ENCODE measurements around the gene EPHA7. TPM values are rescaled to one million over a fixed set of nuclear protein-coding genes. Genes with fewer than 3 reads are reported as not detected.

Gene EPHA7
- total and polyA plus RNA-seq, 2 of the 4 experiments (the other 2 are of a cell fraction): not detected

DNA sequence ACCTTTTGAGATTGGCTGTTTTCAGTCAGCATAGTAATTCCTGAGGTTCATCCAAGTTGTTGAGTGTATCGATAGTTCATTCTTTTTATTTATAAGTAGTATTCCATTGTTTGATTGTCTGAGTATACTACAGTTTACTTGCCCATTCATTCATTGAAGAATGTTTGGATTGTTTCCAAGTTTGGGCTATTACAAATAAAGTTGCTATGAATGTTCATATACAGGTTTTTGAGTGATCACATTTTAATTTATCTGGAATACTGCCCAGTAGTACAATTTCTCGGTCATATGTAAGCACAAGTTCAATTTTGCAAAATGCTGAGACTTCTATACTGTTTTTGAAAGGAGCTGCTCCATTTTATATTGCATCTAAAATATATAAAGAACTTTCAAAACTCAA is 14.2 kb upstream of the EPHA7 start:
- Histone ChIP-seq H2AK5ac (ENCODE audit: low read depth, low read length) (no peak overlapping the region), H3K56ac (ENCODE audit: extremely low read depth, insufficient read depth, low read length) (no peak overlapping the region), H4K5ac (ENCODE audit: low read depth, low read length) (no peak overlapping the region), H3K27me3 (ENCODE audit: control insufficient read depth, insufficient read depth, low read length) (no peaks in the 10 kb centered on the region), H3K9me3 (ENCODE audit: control insufficient read depth, insufficient read depth, low read length) (no peaks in the 10 kb centered on the region), H4K8ac (ENCODE audit: low read depth in 2 of 2, low read length in 2 of 2) (no peak overlapping the region), H3K9me1 (ENCODE audit: insufficient read depth, low read length) (no peaks in the 10 kb centered on the region), H3K18ac (ENCODE audit: low read depth, low read length) (no peak overlapping the region), H3K23ac (ENCODE audit: low read depth, low read length) (no peak overlapping the region), H3K14ac (replicated peaks; ENCODE audit: low read depth, low read length) (no peak overlapping the region), H4K20me1 (ENCODE audit: insufficient read depth, low read length) (no peaks in the 10 kb centered on the region), H2AK9ac (replicated peaks; ENCODE audit: low read depth, low read length, poor library complexity) (no peak overlapping the region), H3K4me2 (ENCODE audit: low read depth, low read length) (no peak overlapping the region), H2AFZ (replicated peaks; ENCODE audit: low read length, poor library complexity) (no peak overlapping the region), H2BK120ac (ENCODE audit: low read depth, low read length) (no peak overlapping the region), H2BK15ac (ENCODE audit: low read depth, low read length) (no peak overlapping the region), H4K91ac (ENCODE audit: insufficient read depth, low read depth, low read length) (no peak overlapping the region), H3K4me3 (ENCODE audit: insufficient read depth, low read depth, low read length) (no peak overlapping the region), H3K4ac (ENCODE audit: low read depth, low read length) (no peak overlapping the region), H3K9ac (ENCODE audit: low read depth, low read length) (no peak overlapping the region), H3K4me1 (ENCODE audit: control insufficient read depth, insufficient read depth, low read length) (no peaks in the 10 kb centered on the region), H3K27ac (ENCODE audit: insufficient read depth, low read length) (no peak overlapping the region), H2BK5ac (ENCODE audit: low read depth, low read length, poor library complexity, severe bottlenecking) (no peak overlapping the region), H3K79me1 (ENCODE audit: low read depth in 1 of 2, low read length in 2 of 2) (no peaks in the 10 kb centered on the region), H3K36me3 (ENCODE audit: control insufficient read depth, insufficient read depth, low read length) (no peaks in the 10 kb centered on the region), H2BK20ac (ENCODE audit: low read depth, low read length) (no peak overlapping the region)
- ChIA-PET POLR2A (ENCODE audit: unreplicated experiment) (no interaction called here), CTCF (interaction anchor here (1.0 kb wide), 1 partner anchor 9 kb away, joined by 3 read pairs; no protein-coding TSS in a partner anchor)
- TF ChIP-seq BHLHE40 (IDR thresholded peaks at IDR 0.05; ENCODE audit: low read depth, low read length): no peak
- no peak for TF ChIP-seq FOS (IDR thresholded peaks at IDR 0.05; ENCODE audit: low read depth, low read length)
- TF ChIP-seq MAZ (IDR thresholded peaks at IDR 0.05; ENCODE audit: borderline replicate concordance, low read depth, low read length): no peak
- no peak for TF ChIP-seq RAD21 (IDR thresholded peaks at IDR 0.05; ENCODE audit: low read length)
- no peak for TF ChIP-seq RFX5 (IDR thresholded peaks at IDR 0.05; ENCODE audit: low read depth, low read length)
- no peak for TF ChIP-seq CEBPB (IDR thresholded peaks at IDR 0.05; ENCODE audit: low read depth, low read length)
- no peak for TF ChIP-seq SMC3 (IDR thresholded peaks at IDR 0.05; ENCODE audit: low read depth, low read length)
- TF ChIP-seq MXI1 (IDR thresholded peaks at IDR 0.05; ENCODE audit: borderline replicate concordance, low read depth, low read length): no peak
- no peak for TF ChIP-seq MAFK (IDR thresholded peaks at IDR 0.05; ENCODE audit: low read depth, low read length)
- TF ChIP-seq, protein P1, sequence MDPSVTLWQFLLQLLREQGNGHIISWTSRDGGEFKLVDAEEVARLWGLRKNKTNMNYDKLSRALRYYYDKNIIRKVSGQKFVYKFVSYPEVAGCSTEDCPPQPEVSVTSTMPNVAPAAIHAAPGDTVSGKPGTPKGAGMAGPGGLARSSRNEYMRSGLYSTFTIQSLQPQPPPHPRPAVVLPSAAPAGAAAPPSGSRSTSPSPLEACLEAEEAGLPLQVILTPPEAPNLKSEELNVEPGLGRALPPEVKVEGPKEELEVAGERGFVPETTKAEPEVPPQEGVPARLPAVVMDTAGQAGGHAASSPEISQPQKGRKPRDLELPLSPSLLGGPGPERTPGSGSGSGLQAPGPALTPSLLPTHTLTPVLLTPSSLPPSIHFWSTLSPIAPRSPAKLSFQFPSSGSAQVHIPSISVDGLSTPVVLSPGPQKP (IDR thresholded peaks at IDR 0.05; ENCODE audit: borderline replicate concordance, low read depth, low read length): no peak
- TF ChIP-seq, protein P2, sequence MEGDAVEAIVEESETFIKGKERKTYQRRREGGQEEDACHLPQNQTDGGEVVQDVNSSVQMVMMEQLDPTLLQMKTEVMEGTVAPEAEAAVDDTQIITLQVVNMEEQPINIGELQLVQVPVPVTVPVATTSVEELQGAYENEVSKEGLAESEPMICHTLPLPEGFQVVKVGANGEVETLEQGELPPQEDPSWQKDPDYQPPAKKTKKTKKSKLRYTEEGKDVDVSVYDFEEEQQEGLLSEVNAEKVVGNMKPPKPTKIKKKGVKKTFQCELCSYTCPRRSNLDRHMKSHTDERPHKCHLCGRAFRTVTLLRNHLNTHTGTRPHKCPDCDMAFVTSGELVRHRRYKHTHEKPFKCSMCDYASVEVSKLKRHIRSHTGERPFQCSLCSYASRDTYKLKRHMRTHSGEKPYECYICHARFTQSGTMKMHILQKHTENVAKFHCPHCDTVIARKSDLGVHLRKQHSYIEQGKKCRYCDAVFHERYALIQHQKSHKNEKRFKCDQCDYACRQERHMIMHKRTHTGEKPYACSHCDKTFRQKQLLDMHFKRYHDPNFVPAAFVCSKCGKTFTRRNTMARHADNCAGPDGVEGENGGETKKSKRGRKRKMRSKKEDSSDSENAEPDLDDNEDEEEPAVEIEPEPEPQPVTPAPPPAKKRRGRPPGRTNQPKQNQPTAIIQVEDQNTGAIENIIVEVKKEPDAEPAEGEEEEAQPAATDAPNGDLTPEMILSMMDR (conservative IDR thresholded peaks at IDR 0.05; ENCODE audit: low read depth, low read length): no peak
- TF ChIP-seq RCOR1 (IDR thresholded peaks at IDR 0.05; ENCODE audit: insufficient replicate concordance, low read length): no peak
- no peak for DNase-seq
- ATAC-seq (ENCODE audit: low read depth): no peak
- in situ Hi-C loops (cut with MboI; ENCODE audit: low sequenced_read_pairs): no loop called here
- intact Hi-C loops (cut with micrococcal nuclease): no loop called here
- no CpG with 5 or more reads among the region's 2 CpGs for WGBS, 2 experiments (ENCODE audit: extremely low coverage in 2 of 2, insufficient read length in 1 of 2)
- BruUV-seq (replicated peaks): no TSS peak
- dilution Hi-C loops (cut with HindIII; ENCODE audit: low sequenced_read_pairs, unreplicated experiment): no loop called here
